H1 (cell line): ENCODE data around the gene MRPL52. TPM values are rescaled to one million over a fixed set of nuclear protein-coding genes. Genes with fewer than 3 reads are reported as not detected.

Source experiments
- CTCF ChIA-PET: fragments of 300-600 bp; sonication (Branson Sonifier 250); formaldehyde crosslinking; loops from one replicate; lab custom pipeline; 2021; ENCODE audit not compliant: partially characterized antibody; lab: Charles Lee
- POLR2A ChIA-PET: fragments of 300-600 bp; sonication (Branson Sonifier 250); formaldehyde crosslinking; loops from one replicate; lab custom pipeline; 2021; ENCODE audit warnings: inconsistent platforms; ENCODE audit not compliant: partially characterized antibody; lab: Charles Lee
- DNase-seq, 2 experiments: peaks; one replicate each; pipeline versions ENCODE4 v3.0.0 to v3.0.0-alpha.2; 2010 to 2022; ENCODE audit warnings: low spot score in 2 of 2, low read depth in 1 of 2, mixed read lengths in 1 of 2
- FAIRE-seq: peaks from 2 replicates; lab custom pipeline; 2011; peaks lifted over from hg19 to GRCh38; lab: Jason Lieb, UNC
- H2AFZ ChIP-seq: 2 replicates; pipeline ENCODE4 v1.8.1; 2012; ENCODE audit warnings: low read length, inconsistent platforms
- H2AK5ac ChIP-seq: 2 replicates; pipeline ENCODE4 v1.6.1; 2013; ENCODE audit warnings: low read depth, low read length
- H2BK120ac ChIP-seq: replicated peaks from 2 replicates; pipeline ENCODE3; 2013; ENCODE audit warnings: low read depth, low read length, inconsistent platforms
- H2BK12ac ChIP-seq: 2 replicates; pipeline ENCODE4 v1.6.1; 2013; ENCODE audit warnings: low read depth, low read length
- H2BK15ac ChIP-seq: 2 replicates; pipeline ENCODE4 v1.6.1; 2013; ENCODE audit warnings: low read length
- H2BK20ac ChIP-seq: 2 replicates; pipeline ENCODE4 v1.6.1; 2013; ENCODE audit warnings: low read length
- H2BK5ac ChIP-seq: 2 replicates; pipeline ENCODE4 v1.6.1; 2013; ENCODE audit warnings: low read depth, low read length
- H3K14ac ChIP-seq: 2 replicates; pipeline ENCODE4 v1.6.1; 2013; ENCODE audit warnings: inconsistent platforms; ENCODE audit not compliant: insufficient read length
- H3K18ac ChIP-seq: 2 replicates; pipeline ENCODE4 v1.6.1; 2013; ENCODE audit warnings: low read length; ENCODE audit errors: extremely low read depth
- H3K23ac ChIP-seq: 2 replicates; pipeline ENCODE4 v1.6.1; 2013; ENCODE audit warnings: inconsistent platforms; ENCODE audit not compliant: insufficient read length
- H3K23me2 ChIP-seq: 2 replicates; pipeline ENCODE4 v1.6.1; 2013; ENCODE audit warnings: low read depth, low read length
- H3K27ac ChIP-seq: 2 replicates; pipeline ENCODE4 v1.6.1; 2011; ENCODE audit warnings: low read depth, low read length, inconsistent platforms
- H3K27me3 ChIP-seq, 4 experiments: replicated peaks in 1 of 4; 1 replicate in 1 of 4; 2 replicates in 3 of 4; pipeline versions ENCODE4 v1.6.1 to v1.8.1; 2011 to 2013; ENCODE audit warnings: low read length in 3 of 4, mild to moderate bottlenecking in 3 of 4, inconsistent platforms in 2 of 4, mixed read lengths in 2 of 4, moderate library complexity in 1 of 4; ENCODE audit not compliant: control insufficient read depth in 3 of 4, insufficient read depth in 3 of 4; ENCODE audit errors: extremely low read depth in 1 of 4
- H3K36me3 ChIP-seq, 4 experiments: 2 replicates each; pipeline versions ENCODE4 v1.6.1 to v1.8.1; 2011 to 2013; ENCODE audit warnings: mild to moderate bottlenecking in 4 of 4, low read length in 3 of 4, moderate library complexity in 2 of 4, control low read depth in 1 of 4, inconsistent platforms in 1 of 4; ENCODE audit not compliant: insufficient read depth in 4 of 4, control insufficient read depth in 2 of 4
- H3K4ac ChIP-seq: replicated peaks from 2 replicates; pipeline ENCODE3; 2013; ENCODE audit warnings: low read length, low read depth, mixed read lengths, inconsistent platforms; ENCODE audit not compliant: insufficient read length
- H3K4me1 ChIP-seq, 4 experiments: replicated peaks in 1 of 4; 1 replicate in 1 of 4; 2 replicates in 3 of 4; pipeline versions ENCODE4 v1.6.1 to v1.8.1; 2011 to 2013; ENCODE audit warnings: low read length in 3 of 4, inconsistent platforms in 2 of 4, mixed read lengths in 1 of 4; ENCODE audit not compliant: insufficient read depth in 4 of 4, control insufficient read depth in 3 of 4
- H3K4me2 ChIP-seq, 2 experiments: 2 replicates each; pipeline versions ENCODE4 v1.6.1 to v1.8.1; 2011 to 2013; ENCODE audit warnings: low read depth in 2 of 2, low read length in 2 of 2, control low read depth in 1 of 2, inconsistent platforms in 1 of 2, mild to moderate bottlenecking in 1 of 2; ENCODE audit not compliant: insufficient read depth in 1 of 2
- H3K4me3 ChIP-seq, 4 experiments: fragments of 200-600, 300-600 bp in 1 of 4; sonication (generic), shearing (Covaris generic), sonication (Bioruptor Twin) in 1 of 4; 2 replicates each; pipeline versions ENCODE4 v1.5.1 to v1.8.1; 2011 to 2016; ENCODE audit warnings: low read length in 4 of 4, low read depth in 3 of 4, control low read depth in 2 of 4, inconsistent platforms in 2 of 4, mild to moderate bottlenecking in 2 of 4, mixed read lengths in 1 of 4, moderate library complexity in 1 of 4; ENCODE audit not compliant: insufficient read depth in 2 of 4; ENCODE audit errors: extremely low read depth in 1 of 4
- H3K56ac ChIP-seq: replicated peaks from 2 replicates; pipeline ENCODE3; 2013; ENCODE audit warnings: low read depth, mild to moderate bottlenecking, mixed read lengths, low read length, inconsistent platforms; ENCODE audit not compliant: insufficient read length
- H3K79me1 ChIP-seq: 2 replicates; pipeline ENCODE4 v1.6.1; 2013; ENCODE audit warnings: low read depth, low read length, control low read depth
- H3K79me2 ChIP-seq, 2 experiments: 2 replicates each; pipeline versions ENCODE4 v1.6.1 to v1.8.1; 2012 to 2013; ENCODE audit warnings: low read length in 2 of 2, mild to moderate bottlenecking in 2 of 2, inconsistent platforms in 1 of 2; ENCODE audit not compliant: insufficient read depth in 2 of 2, control insufficient read depth in 1 of 2
- H3K9ac ChIP-seq, 4 experiments: replicated peaks in 1 of 4; 1 replicate in 1 of 4; 2 replicates in 3 of 4; pipeline versions ENCODE4 v1.6.1 to v1.8.1; 2011 to 2013; ENCODE audit warnings: low read depth in 3 of 4, low read length in 3 of 4, control low read depth in 2 of 4, mild to moderate bottlenecking in 2 of 4, moderate library complexity in 2 of 4, inconsistent platforms in 1 of 4; ENCODE audit errors: extremely low read depth in 1 of 4
- H3K9me3 ChIP-seq, 2 experiments: 2 replicates each; pipeline versions ENCODE4 v1.6.1 to v1.8.1; 2012 to 2013; ENCODE audit warnings: mild to moderate bottlenecking in 2 of 2, moderate library complexity in 2 of 2, control low read depth in 1 of 2, inconsistent platforms in 1 of 2, low read depth in 1 of 2, low read length in 1 of 2, mixed read lengths in 1 of 2; ENCODE audit not compliant: insufficient read depth in 2 of 2
- H4K20me1 ChIP-seq, 2 experiments: replicated peaks in 1 of 2; 2 replicates each; pipeline versions ENCODE3 to v1.8.1; 2011 to 2013; ENCODE audit warnings: inconsistent platforms in 2 of 2, low read length in 2 of 2, mild to moderate bottlenecking in 1 of 2; ENCODE audit not compliant: insufficient read depth in 2 of 2, control insufficient read depth in 1 of 2
- H4K5ac ChIP-seq: 2 replicates; pipeline ENCODE4 v1.6.1; 2013; ENCODE audit warnings: low read length, low read depth, mixed read lengths, inconsistent platforms; ENCODE audit not compliant: insufficient read length
- H4K8ac ChIP-seq: 2 replicates; pipeline ENCODE4 v1.8.0; 2013; ENCODE audit warnings: mild to moderate bottlenecking, moderate library complexity, low read length, inconsistent platforms; ENCODE audit not compliant: insufficient read depth; ENCODE audit errors: extremely low read depth
- H4K91ac ChIP-seq: replicated peaks from 2 replicates; pipeline ENCODE3; 2013; ENCODE audit warnings: low read length, mixed read lengths, inconsistent platforms; ENCODE audit not compliant: insufficient read length
- CBX5 ChIP-seq: fragments of 300-800, 300-1000 bp; sonication (generic); IDR thresholded peaks from 2 replicates; pipeline ENCODE4 v1.7.1; 2016; ENCODE audit warnings: antibody characterized with exemption, low read length, low read depth
- EZH2 ChIP-seq: fragments of 200-600 bp; sonication (generic); IDR thresholded peaks from 2 replicates; pipeline ENCODE4 v1.7.1; 2012; ENCODE audit warnings: low read depth, mild to moderate bottlenecking, moderate library complexity, low read length, inconsistent platforms; ENCODE audit not compliant: severe bottlenecking
- PHF8 ChIP-seq: fragments of 200-600 bp; sonication (generic); conservative IDR thresholded peaks from 2 replicates; pipeline ENCODE4 v1.7.1; 2012; ENCODE audit warnings: low read depth, mild to moderate bottlenecking, inconsistent platforms, low read length, moderate library complexity
- RFX5 ChIP-seq: IDR thresholded peaks from 2 replicates; pipeline ENCODE4 v1.6.1; 2011; ENCODE audit warnings: low read depth, low read length, improper control_type of control experiment, borderline replicate concordance
- RXRA ChIP-seq: IDR thresholded peaks from 2 replicates; pipeline ENCODE4 v1.6.1; 2011; ENCODE audit warnings: low read depth, mild to moderate bottlenecking, low read length, moderate library complexity; ENCODE audit not compliant: insufficient read depth
- SP1 ChIP-seq: IDR thresholded peaks from 2 replicates; pipeline ENCODE4 v1.6.1; 2011; ENCODE audit warnings: low read depth, low read length
- SUZ12 ChIP-seq: fragments of 200-600 bp; sonication (generic); IDR thresholded peaks from 2 replicates; pipeline ENCODE4 v1.6.1; 2012; ENCODE audit warnings: mild to moderate bottlenecking, inconsistent platforms, low read length, moderate library complexity, mixed read lengths
- WGBS, 2 experiments: shearing (Covaris generic) in 1 of 2; methylation state at CpG; one replicate each; pipeline versions ENCODE4 v1.1.6 to v1.1.7; 2013 to 2015; ENCODE audit warnings: low lambda C conversion rate in 2 of 2, mixed read lengths in 2 of 2, inconsistent platforms in 1 of 2, low coverage in 1 of 2, missing lambda C conversion rate in 1 of 2; ENCODE audit not compliant: insufficient replicate concordance in 2 of 2, insufficient coverage in 1 of 2, insufficient read length in 1 of 2; ENCODE audit errors: extremely low coverage in 1 of 2, missing lambda C conversion rate in 1 of 2; 5-methylcytosine and 5-hydroxymethylcytosine counted together
- polyA plus RNA-seq, 7 experiments: library from polyadenylated mRNA; depleted of rRNA in 3 of 7; stranded (reverse) in 5 of 7; unstranded in 2 of 7; fragments of >200 nt in 5 of 7; fragments of 200-250 nt in 2 of 7; gene quantifications; 1 replicate in 5 of 7; 2 replicates in 1 of 7; 4 replicates in 1 of 7; pipeline versions ENCODE4 v1.2.1 to v1.2.3, GENCODE V29; 2011 to 2013; ENCODE audit warnings: missing spikeins in 2 of 7, mixed read lengths in 2 of 7
- total RNA-seq: library from RNA; stranded (reverse); fragmentation: NEBNext Ultra II Directional; extraction: Animal tissue kit (Norgen Biotek cat#: 25700); gene quantifications from 2 replicates; pipeline ENCODE4 v1.2.1, GENCODE V29; 2021

Gene MRPL52
- total and polyA plus RNA-seq, 2 of the 8 experiments (the other 6 are each of a cell fraction or from before 2014, with no cell fraction given) = 70.5 to 176 TPM

- H3K4me3 ChIP-seq = no peak overlapping the region
Observed at GRCh38 chr14:22841769-22842168, 12.1 kb downstream of the MRPL52 start.

More at GRCh38 chr14:22841769-22842168, 12.1 kb downstream of the MRPL52 start:
- Histone ChIP-seq H2BK12ac (no peak overlapping the region), H2BK15ac (no peak overlapping the region), H3K4me2 (no peak overlapping the region), H3K14ac (no peak overlapping the region), H3K4me1 (peaks cover 8 to 15% (median 11%) of the 10 kb centered on the region in 4 experiments), H3K23me2 (peaks cover 10% of the 10 kb centered on the region; the same call in 1 of the 2 replicates), H3K4ac (no peak overlapping the region), H3K56ac (no peak overlapping the region), H3K23ac (no peak overlapping the region), H4K5ac (no peak overlapping the region), H4K20me1 (no peaks in the 10 kb centered on the region), H3K9me3 (no peaks in the 10 kb centered on the region), H4K8ac (no peak overlapping the region), H3K36me3 (peaks cover 7 to 44% (median 32%) of the 10 kb centered on the region in 4 experiments; a peak in 7 of 8 replicates), H3K9ac (no peak overlapping the region), H2BK5ac (peak overlapping the region; percentile 52; the same call in 1 of the 2 replicates), H3K27ac (no peak overlapping the region), H2AK5ac (no peak overlapping the region), H3K79me1 (peaks cover 8% of the 10 kb centered on the region), H3K27me3 (no peaks in the 10 kb centered on the region), H3K79me2 (peaks cover 0 to 25% of the 10 kb centered on the region in 2 experiments; a peak in 1 of 4 replicates), H2AFZ (no peak overlapping the region), H4K91ac (no peak overlapping the region), H3K18ac (no peak overlapping the region), H2BK20ac (no peak overlapping the region), H2BK120ac (no peak overlapping the region)
- POLR2A ChIA-PET = interaction anchor here (16.3 kb wide), 1 partner anchor 8 kb away, joined by 203 read pairs; no protein-coding TSS in a partner anchor
- no peak for TF ChIP-seq CBX5
- no peak for TF ChIP-seq EZH2
- TF ChIP-seq SUZ12 = no peak
- no peak for TF ChIP-seq RXRA
- no peak for TF ChIP-seq RFX5
- TF ChIP-seq PHF8 = no peak
- TF ChIP-seq SP1 = no peak
- CTCF ChIA-PET = interaction anchor here (53.1 to 56.0 kb wide), 2 partner anchors 17 to 22 kb away, joined by 1562 read pairs; partner anchors contain the start of genes LRP10, MMP14, MRPL52 and REM2
- DNase-seq = no peak
- WGBS, 2 experiments = 92% methylated on average over 8 of the region's 8 CpGs; no CpG with 5 or more reads in 1 of the 2 experiments
- no peak for FAIRE-seq
